HepG2 (cell line): ENCODE data around the gene KXD1.

Experiments
- AHR ChIP-seq: IDR thresholded peaks from 2 replicates; pipeline ENCODE4 v1.6.1; 2018; ENCODE audit warnings: missing genetic modification reagents, missing compliant biosample characterization
- CEBPB ChIP-seq: IDR thresholded peaks from 2 replicates; pipeline ENCODE4 v1.6.1; 2011; ENCODE audit warnings: low read depth, low read length, improper control_type of control experiment, borderline replicate concordance
- JUND ChIP-seq: sonication (generic); formaldehyde crosslinking; IDR thresholded peaks from 2 replicates; pipeline ENCODE4 v1.8.0; 2022; ENCODE audit warnings: mild to moderate bottlenecking, missing genetic modification reagents
- KAT2B ChIP-seq: fragments of 150-350 bp; IDR thresholded peaks from 2 replicates; pipeline ENCODE4 v1.6.1; 2014; ENCODE audit warnings: low read depth, low read length, borderline replicate concordance
- KDM1A ChIP-seq: IDR thresholded peaks from 2 replicates; pipeline ENCODE4 v1.6.1; 2016; ENCODE audit warnings: missing compliant biosample characterization
- POLR2AphosphoS2 ChIP-seq: IDR thresholded peaks from 2 replicates; pipeline ENCODE4 v1.6.1; 2011; ENCODE audit warnings: low read depth, low read length, improper control_type of control experiment
- SUZ12 ChIP-seq: fragments of 150-350 bp; IDR thresholded peaks from 2 replicates; pipeline ENCODE4 v1.6.1; 2014; ENCODE audit warnings: low read depth, low read length
- ZNF280D ChIP-seq: sonication (generic); formaldehyde crosslinking; IDR thresholded peaks from 2 replicates; pipeline ENCODE4 v1.5.1; 2020; ENCODE audit warnings: mild to moderate bottlenecking, missing genetic modification reagents
- TF ChIP-seq, protein P1 (sequence below), 2 experiments: sonication (generic) in 1 of 2; formaldehyde crosslinking in 1 of 2; IDR thresholded peaks; 2 replicates each; pipeline versions ENCODE4 v1.5.1 to v1.6.1; 2011 to 2020; ENCODE audit warnings: borderline replicate concordance in 1 of 2, low read depth in 1 of 2, low read length in 1 of 2, mild to moderate bottlenecking in 1 of 2, missing genetic modification reagents in 1 of 2, moderate library complexity in 1 of 2
- TF ChIP-seq, protein P2 (sequence below): sonication (generic); formaldehyde crosslinking; IDR thresholded peaks from 2 replicates; pipeline ENCODE4 v1.5.0; 2020; ENCODE audit warnings: missing genetic modification reagents

DNA sequence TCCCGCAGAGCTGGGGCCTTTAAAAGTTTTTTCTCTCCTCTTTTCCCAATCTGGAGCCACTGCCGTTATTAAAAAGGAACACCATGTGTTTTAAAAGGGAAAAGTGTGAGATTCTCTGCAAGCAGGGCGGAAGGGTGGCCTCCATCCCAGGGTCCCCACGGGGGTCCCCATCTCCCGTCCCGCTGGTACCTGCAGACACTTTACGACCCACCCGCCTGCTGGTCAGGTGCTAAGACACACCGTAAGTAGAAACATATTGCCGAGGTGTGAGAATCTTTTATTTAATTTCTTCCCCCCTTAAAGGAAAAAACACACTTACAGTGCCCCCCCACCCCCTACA lies 47.1 kb downstream of the KXD1 start:
- no peak for TF ChIP-seq ZNF280D (CRISPR knock-in tag)
- TF ChIP-seq, protein P1, sequence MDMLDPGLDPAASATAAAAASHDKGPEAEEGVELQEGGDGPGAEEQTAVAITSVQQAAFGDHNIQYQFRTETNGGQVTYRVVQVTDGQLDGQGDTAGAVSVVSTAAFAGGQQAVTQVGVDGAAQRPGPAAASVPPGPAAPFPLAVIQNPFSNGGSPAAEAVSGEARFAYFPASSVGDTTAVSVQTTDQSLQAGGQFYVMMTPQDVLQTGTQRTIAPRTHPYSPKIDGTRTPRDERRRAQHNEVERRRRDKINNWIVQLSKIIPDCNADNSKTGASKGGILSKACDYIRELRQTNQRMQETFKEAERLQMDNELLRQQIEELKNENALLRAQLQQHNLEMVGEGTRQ (IDR thresholded peaks at IDR 0.05; ENCODE audit: low read depth, low read length): no peak
- TF ChIP-seq, protein P1 (CRISPR knock-in tag; IDR thresholded peaks at IDR 0.05; ENCODE audit: borderline replicate concordance): no peak
- no peak for TF ChIP-seq AHR (CRISPR knock-in tag)
- no peak for TF ChIP-seq KAT2B
- TF ChIP-seq SUZ12: no peak
- TF ChIP-seq, protein P2, sequence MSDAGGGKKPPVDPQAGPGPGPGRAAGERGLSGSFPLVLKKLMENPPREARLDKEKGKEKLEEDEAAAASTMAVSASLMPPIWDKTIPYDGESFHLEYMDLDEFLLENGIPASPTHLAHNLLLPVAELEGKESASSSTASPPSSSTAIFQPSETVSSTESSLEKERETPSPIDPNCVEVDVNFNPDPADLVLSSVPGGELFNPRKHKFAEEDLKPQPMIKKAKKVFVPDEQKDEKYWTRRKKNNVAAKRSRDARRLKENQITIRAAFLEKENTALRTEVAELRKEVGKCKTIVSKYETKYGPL (CRISPR knock-in tag): no peak
- TF ChIP-seq KDM1A (CRISPR knock-in tag): no peak
- no peak for TF ChIP-seq JUND (CRISPR knock-in tag)
- TF ChIP-seq CEBPB: no peak
- TF ChIP-seq POLR2AphosphoS2: no peak
